ENCODE results near the gene KLHL7.
"Not testable (repeated sequence)": the region's sequence is repeated elsewhere in the genome, so short reads cannot be mapped to it uniquely, and the experiment has no call there.

Gene KLHL7

GRCh38 chr7:23109470-23109869, 3.9 kb downstream of the KLHL7 start:
- H3K4me3 ChIP-seq (ENCODE audit: low read depth in 1 of 2, low read length in 2 of 2), result no peak overlapping the region
- no peak overlapping the region for H3K9ac ChIP-seq (ENCODE audit: low read length)
- no peaks in the 10 kb centered on the region for H3K27me3 ChIP-seq (ENCODE audit: control insufficient read depth in 1 of 2, insufficient read depth in 2 of 2, low read length in 2 of 2)
- no peaks in the 10 kb centered on the region for H3K9me3 ChIP-seq (ENCODE audit: low read length)
- peaks cover 25% of the 10 kb centered on the region for H3K4me1 ChIP-seq (ENCODE audit: insufficient read depth, low read length)
- no peak overlapping the region for H3K27ac ChIP-seq (ENCODE audit: low read depth, low read length)
- no peaks in the 10 kb centered on the region for H3K36me3 ChIP-seq (ENCODE audit: insufficient read depth, low read length)

- Histone ChIP-seq H3K27ac (ENCODE audit: low read depth, low read length) (no peak overlapping the region), H3K4me3 (ENCODE audit: low read depth in 1 of 2, low read length in 2 of 2) (no peak overlapping the region), H3K4me1 (ENCODE audit: insufficient read depth, low read length) (peaks cover 11% of the 10 kb centered on the region), H3K36me3 (ENCODE audit: insufficient read depth, low read length) (no peaks in the 10 kb centered on the region), H3K9me3 (ENCODE audit: low read length) (no peaks in the 10 kb centered on the region), H3K9ac (ENCODE audit: low read length) (no peak overlapping the region), H3K27me3 (ENCODE audit: control insufficient read depth in 1 of 2, insufficient read depth in 2 of 2, low read length in 2 of 2) (no peaks in the 10 kb centered on the region)
Observed at GRCh38 chr7:23114896-23115295, 9.3 kb downstream of the KLHL7 start.

DNA sequence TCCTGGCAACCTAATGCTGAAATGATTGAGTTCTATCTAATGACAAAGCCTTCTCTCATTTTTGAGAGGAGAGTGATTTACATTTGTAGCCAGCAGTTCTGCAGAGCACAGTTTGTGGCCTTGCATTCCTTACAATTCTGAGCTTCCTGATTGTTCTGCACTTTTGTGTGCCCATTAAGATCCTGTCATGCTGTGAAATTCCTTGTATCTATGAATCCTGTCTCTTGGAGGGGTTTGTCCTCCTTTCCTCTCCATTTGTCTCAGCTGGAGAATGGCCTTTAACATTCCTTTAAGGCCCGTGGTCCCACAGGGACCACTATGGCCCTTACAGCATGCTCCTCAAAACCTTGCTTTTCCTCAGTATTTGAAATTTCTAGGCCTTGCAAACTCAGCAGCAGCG, 10.4 kb downstream of the KLHL7 start:
- Histone ChIP-seq H3K27ac (ENCODE audit: low read depth, low read length) (no peak overlapping the region), H3K4me1 (ENCODE audit: insufficient read depth, low read length) (peaks cover 8% of the 10 kb centered on the region), H3K9me3 (ENCODE audit: low read length) (no peaks in the 10 kb centered on the region), H3K27me3 (ENCODE audit: control insufficient read depth in 1 of 2, insufficient read depth in 2 of 2, low read length in 2 of 2) (no peaks in the 10 kb centered on the region), H3K9ac (ENCODE audit: low read length) (no peak overlapping the region), H3K4me3 (ENCODE audit: low read depth in 1 of 2, low read length in 2 of 2) (no peak overlapping the region), H3K36me3 (ENCODE audit: insufficient read depth, low read length) (no peaks in the 10 kb centered on the region)

GRCh38 chr7:23117841-23118240, 12.3 kb downstream of the KLHL7 start:
- peaks cover 8% of the 10 kb centered on the region for H3K4me1 ChIP-seq (ENCODE audit: insufficient read depth, low read length)
- H3K9me3 ChIP-seq (ENCODE audit: low read length), result no peaks in the 10 kb centered on the region
- H3K27me3 ChIP-seq (ENCODE audit: control insufficient read depth in 1 of 2, insufficient read depth in 2 of 2, low read length in 2 of 2), result no peaks in the 10 kb centered on the region
- H3K4me3 ChIP-seq (ENCODE audit: low read depth in 1 of 2, low read length in 2 of 2), result no peak overlapping the region
- H3K9ac ChIP-seq (ENCODE audit: low read length), result no peak overlapping the region
- H3K27ac ChIP-seq (ENCODE audit: low read depth, low read length), result no peak overlapping the region
- no peaks in the 10 kb centered on the region for H3K36me3 ChIP-seq (ENCODE audit: insufficient read depth, low read length)

GRCh38 chr7:23120106-23120505, 14.5 kb downstream of the KLHL7 start:
- Histone ChIP-seq H3K27me3 (ENCODE audit: control insufficient read depth in 1 of 2, insufficient read depth in 2 of 2, low read length in 2 of 2) (no peaks in the 10 kb centered on the region), H3K9me3 (ENCODE audit: low read length) (no peaks in the 10 kb centered on the region), H3K9ac (ENCODE audit: low read length) (no peak overlapping the region), H3K27ac (ENCODE audit: low read depth, low read length) (no peak overlapping the region), H3K4me3 (ENCODE audit: low read depth in 1 of 2, low read length in 2 of 2) (no peak overlapping the region), H3K4me1 (ENCODE audit: insufficient read depth, low read length) (peaks cover 3% of the 10 kb centered on the region), H3K36me3 (ENCODE audit: insufficient read depth, low read length) (peaks cover 4% of the 10 kb centered on the region)

DNA sequence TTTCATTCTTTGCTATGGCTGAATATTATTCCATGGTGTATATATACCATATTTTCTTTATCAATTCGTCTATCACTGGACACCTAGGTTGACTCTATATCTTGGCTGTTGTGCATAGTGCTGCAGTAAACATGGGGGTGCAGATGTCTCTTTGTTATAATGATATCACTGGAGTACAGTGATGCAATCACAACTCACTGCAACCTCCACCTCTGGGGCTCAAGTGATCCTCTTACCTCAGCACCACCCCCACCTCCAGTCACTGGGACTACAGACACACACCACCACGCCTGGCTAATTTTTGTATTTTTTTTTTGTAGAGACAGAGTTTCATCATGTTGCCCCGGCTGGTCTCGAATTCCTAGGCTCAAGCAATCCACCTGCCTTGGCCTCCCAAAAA, 15.6 kb downstream of the KLHL7 start:
- H3K9me3 ChIP-seq (ENCODE audit: low read length), result no peaks in the 10 kb centered on the region
- H3K4me1 ChIP-seq (ENCODE audit: insufficient read depth, low read length), result no peaks in the 10 kb centered on the region
- H3K4me3 ChIP-seq (ENCODE audit: low read depth in 1 of 2, low read length in 2 of 2), result no peak overlapping the region
- no peak overlapping the region for H3K27ac ChIP-seq (ENCODE audit: low read depth, low read length)
- peaks cover 14% of the 10 kb centered on the region for H3K36me3 ChIP-seq (ENCODE audit: insufficient read depth, low read length)
- no peaks in the 10 kb centered on the region for H3K27me3 ChIP-seq (ENCODE audit: control insufficient read depth in 1 of 2, insufficient read depth in 2 of 2, low read length in 2 of 2)
- H3K9ac ChIP-seq (ENCODE audit: low read length), result no peak overlapping the region

- no peak overlapping the region for H3K27ac ChIP-seq (ENCODE audit: low read depth, low read length)
- no peaks in the 10 kb centered on the region for H3K27me3 ChIP-seq (ENCODE audit: control insufficient read depth in 1 of 2, insufficient read depth in 2 of 2, low read length in 2 of 2)
- H3K4me1 ChIP-seq (ENCODE audit: insufficient read depth, low read length), result no peaks in the 10 kb centered on the region
- no peak overlapping the region for H3K4me3 ChIP-seq (ENCODE audit: low read depth in 1 of 2, low read length in 2 of 2)
- H3K9me3 ChIP-seq (ENCODE audit: low read length), result no peaks in the 10 kb centered on the region
- no peak overlapping the region for H3K9ac ChIP-seq (ENCODE audit: low read length)
- peaks cover 30% of the 10 kb centered on the region for H3K36me3 ChIP-seq (ENCODE audit: insufficient read depth, low read length)
Observed at GRCh38 chr7:23123007-23123406, 17.4 kb downstream of the KLHL7 start.

DNA sequence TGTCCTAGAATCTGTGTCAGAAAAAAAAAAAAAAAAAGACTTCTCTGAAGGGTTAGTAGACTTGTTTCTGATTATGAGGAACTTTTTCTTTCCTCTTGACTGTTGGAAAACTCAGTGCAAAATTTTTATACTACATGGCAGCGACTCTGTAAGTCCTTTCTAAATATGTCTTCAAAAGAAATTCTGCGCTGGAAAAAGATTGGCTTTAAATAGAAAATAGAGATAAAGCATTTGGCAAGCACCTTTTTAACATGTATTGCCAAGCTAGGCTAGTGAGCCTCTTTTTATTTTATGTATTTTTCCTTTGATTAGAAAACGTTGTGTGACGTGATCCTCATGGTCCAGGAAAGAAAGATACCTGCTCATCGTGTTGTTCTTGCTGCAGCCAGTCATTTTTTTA, 17.9 kb downstream of the KLHL7 start:
- Histone ChIP-seq H3K27me3 (ENCODE audit: control insufficient read depth in 1 of 2, insufficient read depth in 2 of 2, low read length in 2 of 2) (no peaks in the 10 kb centered on the region), H3K9ac (ENCODE audit: low read length) (no peak overlapping the region), H3K4me1 (ENCODE audit: insufficient read depth, low read length) (no peaks in the 10 kb centered on the region), H3K36me3 (ENCODE audit: insufficient read depth, low read length) (peaks cover 32% of the 10 kb centered on the region), H3K4me3 (ENCODE audit: low read depth in 1 of 2, low read length in 2 of 2) (no peak overlapping the region), H3K9me3 (ENCODE audit: low read length) (no peaks in the 10 kb centered on the region), H3K27ac (ENCODE audit: low read depth, low read length) (no peak overlapping the region)

DNA sequence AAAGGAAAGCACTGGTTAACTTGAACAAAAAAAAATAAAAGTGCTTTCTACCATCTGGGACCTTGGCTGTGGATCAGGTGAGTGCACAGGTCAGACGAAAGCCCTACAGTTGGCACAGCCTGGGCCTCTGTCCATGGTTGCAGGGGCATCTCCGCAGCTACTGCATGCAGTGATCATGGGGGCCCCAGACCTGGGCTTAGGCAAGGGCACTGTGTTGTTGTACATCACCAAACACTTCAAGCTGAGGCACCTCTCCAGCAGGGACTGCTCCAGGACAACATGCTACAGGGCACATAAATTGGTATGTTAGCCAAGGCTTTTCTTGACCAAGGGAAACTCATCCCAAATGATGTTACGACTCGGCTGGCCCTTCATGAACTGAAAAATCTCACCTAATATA, 23.5 kb downstream of the KLHL7 start:
- H3K27ac ChIP-seq (ENCODE audit: low read depth, low read length), result no peak overlapping the region
- H3K4me3 ChIP-seq (ENCODE audit: low read depth in 1 of 2, low read length in 2 of 2), result no peak overlapping the region
- H3K9ac ChIP-seq (ENCODE audit: low read length), result no peak overlapping the region
- no peaks in the 10 kb centered on the region for H3K27me3 ChIP-seq (ENCODE audit: control insufficient read depth in 1 of 2, insufficient read depth in 2 of 2, low read length in 2 of 2)
- no peaks in the 10 kb centered on the region for H3K4me1 ChIP-seq (ENCODE audit: insufficient read depth, low read length)
- H3K9me3 ChIP-seq (ENCODE audit: low read length), result no peaks in the 10 kb centered on the region
- H3K36me3 ChIP-seq (ENCODE audit: insufficient read depth, low read length), result peaks cover 39% of the 10 kb centered on the region

DNA sequence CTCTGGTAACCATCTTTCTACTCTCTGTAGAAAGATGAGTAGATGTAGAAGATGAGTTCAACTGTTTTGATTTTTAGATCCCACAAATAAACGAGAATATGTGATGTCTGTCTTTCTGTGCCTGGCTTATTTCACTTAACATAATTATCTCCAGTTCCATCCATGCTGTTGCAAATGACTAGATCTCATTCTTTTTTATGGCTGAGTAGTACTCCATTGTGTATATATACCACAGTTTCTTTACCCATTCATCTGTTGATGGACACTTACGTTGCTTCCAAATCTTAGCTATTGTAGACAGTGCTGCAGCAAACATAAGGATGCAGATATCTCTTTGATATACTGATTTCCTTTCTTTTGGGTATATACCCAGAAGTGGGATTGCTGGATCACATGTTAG, 26.2 kb downstream of the KLHL7 start:
- not testable (repeated sequence) for H3K4me1 ChIP-seq (ENCODE audit: insufficient read depth, low read length); H3K9ac ChIP-seq (ENCODE audit: low read length); H3K9me3 ChIP-seq (ENCODE audit: low read length); H3K27ac ChIP-seq (ENCODE audit: low read depth, low read length); H3K4me3 ChIP-seq (ENCODE audit: low read depth in 1 of 2, low read length in 2 of 2); H3K27me3 ChIP-seq (ENCODE audit: control insufficient read depth in 1 of 2, insufficient read depth in 2 of 2, low read length in 2 of 2)
- H3K36me3 ChIP-seq (ENCODE audit: insufficient read depth, low read length), result peaks cover 20% of the 10 kb centered on the region

DNA sequence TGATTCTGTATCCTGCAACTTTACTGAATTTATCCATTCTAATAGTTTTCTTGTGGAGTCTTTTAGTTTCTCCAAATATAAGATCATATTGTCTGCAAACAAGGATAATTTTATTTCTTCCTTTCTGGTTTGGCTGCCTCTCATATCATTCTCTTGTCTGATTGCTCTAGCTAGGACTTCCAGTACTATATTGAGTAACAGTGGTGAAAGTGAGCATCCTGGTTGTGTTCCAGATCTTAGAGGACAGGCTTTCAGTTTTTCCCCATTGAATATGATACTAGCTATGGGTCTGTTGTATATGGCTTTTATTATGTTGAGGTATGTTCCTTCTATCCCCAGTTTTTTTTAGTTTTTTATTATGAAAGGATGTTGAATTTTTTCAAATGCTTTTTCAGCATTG, 28.2 kb downstream of the KLHL7 start:
- Histone ChIP-seq H3K27ac (ENCODE audit: low read depth, low read length) (no peak overlapping the region), H3K9me3 (ENCODE audit: low read length) (no peaks in the 10 kb centered on the region), H3K4me1 (ENCODE audit: insufficient read depth, low read length) (no peaks in the 10 kb centered on the region), H3K4me3 (ENCODE audit: low read depth in 1 of 2, low read length in 2 of 2) (no peak overlapping the region), H3K27me3 (ENCODE audit: control insufficient read depth in 1 of 2, insufficient read depth in 2 of 2, low read length in 2 of 2) (no peaks in the 10 kb centered on the region), H3K36me3 (ENCODE audit: insufficient read depth, low read length) (peaks cover 7% of the 10 kb centered on the region), H3K9ac (ENCODE audit: low read length) (no peak overlapping the region)

DNA sequence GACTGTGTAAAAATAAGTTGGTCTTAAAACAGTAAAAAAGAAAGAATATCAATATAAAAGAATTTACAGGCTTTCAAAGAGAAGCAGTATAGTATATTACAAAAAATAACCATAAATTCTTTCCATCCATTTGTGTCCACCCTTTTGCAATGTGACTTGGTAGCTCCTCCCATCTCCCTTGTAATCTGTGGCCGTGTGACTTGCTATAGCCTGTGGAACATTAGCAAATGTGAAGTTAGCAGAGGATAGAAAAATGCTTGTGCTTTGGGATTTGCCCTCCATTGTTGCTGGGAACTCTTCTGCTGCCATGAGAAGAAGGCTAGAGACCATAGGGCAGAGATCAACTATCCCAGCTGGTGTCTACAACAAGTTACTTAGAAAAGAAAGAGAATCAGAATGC, 30.2 kb downstream of the KLHL7 start:
- H3K27ac ChIP-seq (ENCODE audit: low read depth, low read length), result no peak overlapping the region
- H3K4me1 ChIP-seq (ENCODE audit: insufficient read depth, low read length), result no peaks in the 10 kb centered on the region
- no peaks in the 10 kb centered on the region for H3K27me3 ChIP-seq (ENCODE audit: control insufficient read depth in 1 of 2, insufficient read depth in 2 of 2, low read length in 2 of 2)
- H3K9ac ChIP-seq (ENCODE audit: low read length), result no peak overlapping the region
- H3K4me3 ChIP-seq (ENCODE audit: low read depth in 1 of 2, low read length in 2 of 2), result no peak overlapping the region
- H3K36me3 ChIP-seq (ENCODE audit: insufficient read depth, low read length), result peaks cover 2% of the 10 kb centered on the region
- H3K9me3 ChIP-seq (ENCODE audit: low read length), result no peaks in the 10 kb centered on the region
